Left lobe of liver (tissue), 1 donor: ENCODE results near the gene PDPN. TPM values are rescaled to one million over a fixed set of nuclear protein-coding genes. Genes with fewer than 3 reads are reported as not detected.

Source experiments
- total RNA-seq: library from RNA; stranded (reverse); gene quantifications from one replicate; pipeline ENCODE4 v1.2.1, GENCODE V29; 2021
- donor health status: DM: no; HTN: yes; CAD: no.

Gene PDPN
- total RNA-seq, 1 donor from 2014 or later, result 0.33 TPM

Other genes with a start within 250 kb of the PDPN start
- gene PRAMEF14, start 236.7 kb upstream of the PDPN start, total RNA-seq, result not detected
- gene PRAMEF19, start 211.9 kb upstream of the PDPN start, total RNA-seq, result not detected
- gene PRAMEF17, start 194.2 kb upstream of the PDPN start, total RNA-seq, result not detected
- gene PRAMEF20, start 173.4 kb upstream of the PDPN start, total RNA-seq, result not detected
- not detected for gene LRRC38, start 69.8 kb upstream of the PDPN start, total RNA-seq
- 11.7 TPM for gene PRDM2, start 116.4 kb downstream of the PDPN start, total RNA-seq